ENCODE measurements around the gene LRIT3.
"Not testable (repeated sequence)": the region's sequence is repeated elsewhere in the genome, so short reads cannot be mapped to it uniquely, and the experiment has no call there.

LRIT3 gene

DNA sequence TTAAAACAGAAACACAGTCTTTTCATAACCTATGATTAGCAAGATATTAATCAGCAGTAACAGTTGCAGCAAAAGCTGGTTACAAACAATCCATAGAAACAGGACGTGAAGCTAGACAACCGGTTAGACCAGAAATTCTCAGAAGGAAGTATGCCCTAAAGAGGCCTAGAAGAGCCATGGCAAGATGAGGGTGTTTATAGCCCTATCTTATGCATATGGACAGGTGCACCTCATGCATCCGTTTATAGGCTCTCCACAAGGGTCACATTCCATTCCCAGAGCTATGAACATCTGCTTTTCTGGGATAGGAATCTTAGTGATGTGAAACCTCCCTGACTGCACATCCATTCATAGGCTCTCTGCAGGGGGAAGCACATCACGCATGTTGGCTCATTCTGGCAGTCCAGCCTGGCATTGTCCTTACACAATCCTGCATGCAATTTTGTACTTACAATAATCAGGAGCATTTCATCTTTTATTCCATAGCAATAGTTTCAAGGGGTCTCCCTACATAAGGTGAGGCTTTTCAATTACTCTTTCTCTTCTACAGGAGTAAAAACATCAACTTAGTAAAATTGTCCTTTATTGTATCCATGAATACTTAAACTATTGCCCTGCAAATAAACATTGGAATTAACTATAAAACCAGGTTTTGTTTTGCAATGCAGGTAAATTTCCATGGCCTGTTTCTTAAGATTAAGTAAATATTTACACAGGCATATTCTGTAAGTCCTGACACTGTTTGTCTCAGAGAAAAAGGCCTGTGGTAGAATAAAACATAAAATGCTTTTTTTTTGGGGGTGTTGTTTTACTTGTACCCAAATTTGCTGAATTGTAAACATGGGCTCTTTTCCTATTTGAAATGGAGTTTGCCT lies 11.8 kb downstream of the LRIT3 start:
- not testable (repeated sequence) for H3K36me3 ChIP-seq (ENCODE audit: insufficient read depth, low read length); H3K27ac ChIP-seq (ENCODE audit: low read depth, low read length); H3K4me1 ChIP-seq (ENCODE audit: insufficient read depth, low read length); H3K27me3 ChIP-seq (ENCODE audit: insufficient read depth, low read length); H3K4me3 ChIP-seq (ENCODE audit: low read length); H3K9me3 ChIP-seq (ENCODE audit: insufficient read depth, low read depth, low read length); H3K9ac ChIP-seq (ENCODE audit: low read depth, low read length)
- 79% methylated on average over 4 of the region's 4 CpGs for WGBS

DNA sequence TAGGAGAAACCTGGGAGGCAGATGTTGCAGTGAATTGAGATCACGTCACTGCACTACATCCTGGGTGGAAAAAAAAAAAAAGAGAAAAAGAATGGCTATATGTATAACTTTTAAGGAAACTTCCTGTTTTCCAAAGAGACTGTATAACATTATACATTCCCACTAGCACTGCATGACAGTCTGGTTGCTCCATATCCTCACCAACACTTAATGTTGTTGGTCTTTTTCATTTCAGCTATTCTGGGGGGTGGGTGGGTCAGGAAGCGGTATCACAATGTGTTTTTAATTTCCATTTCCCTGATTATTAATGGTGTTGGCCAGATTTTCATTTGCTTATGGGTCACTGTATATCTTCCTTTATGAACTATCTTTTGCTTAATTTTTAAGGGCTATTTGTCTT lies 13.4 kb downstream of the LRIT3 start:
- WGBS = 93% methylated on average over 1 of the region's 2 CpGs
- no peaks in the 10 kb centered on the region for H3K27me3 ChIP-seq (ENCODE audit: insufficient read depth, low read length)
- no peaks in the 10 kb centered on the region for H3K36me3 ChIP-seq (ENCODE audit: insufficient read depth, low read length)
- no peak overlapping the region for H3K4me3 ChIP-seq (ENCODE audit: low read length)
- H3K27ac ChIP-seq (ENCODE audit: low read depth, low read length) = no peak overlapping the region
- peaks cover 9% of the 10 kb centered on the region; the same call in 1 of the 2 replicates for H3K9me3 ChIP-seq (ENCODE audit: insufficient read depth, low read depth, low read length)
- H3K4me1 ChIP-seq (ENCODE audit: insufficient read depth, low read length) = no peaks in the 10 kb centered on the region
- H3K9ac ChIP-seq (ENCODE audit: low read depth, low read length) = no peak overlapping the region

DNA sequence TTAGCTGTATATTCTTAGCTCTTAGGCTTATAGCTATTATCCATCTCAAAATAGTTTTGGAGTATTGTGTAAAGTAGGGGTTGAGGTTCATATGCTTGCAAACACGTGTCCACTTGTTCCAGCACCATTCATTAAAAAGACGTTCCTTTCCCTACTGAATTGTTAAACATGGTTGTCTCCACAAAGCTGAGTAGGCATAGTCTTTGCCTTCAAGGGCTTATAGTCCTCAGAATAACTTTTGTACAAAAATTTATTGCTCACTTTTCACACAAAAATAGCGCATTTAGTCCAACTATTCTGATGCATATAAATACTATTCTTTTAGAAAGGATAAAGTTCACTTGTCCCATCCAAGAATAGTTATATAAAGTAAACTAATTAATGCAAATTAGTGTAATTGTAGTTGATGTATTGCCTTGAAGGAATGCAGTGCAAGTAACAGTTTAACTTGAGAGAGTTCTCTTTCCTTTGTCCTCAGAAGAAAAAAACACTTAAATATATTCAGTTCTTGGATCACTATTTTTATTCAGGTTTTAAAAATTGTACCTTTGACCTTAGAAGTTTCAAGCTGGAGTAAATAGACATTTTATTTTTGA lies 14.1 kb downstream of the LRIT3 start:
- peaks cover 9% of the 10 kb centered on the region; the same call in 1 of the 2 replicates for H3K9me3 ChIP-seq (ENCODE audit: insufficient read depth, low read depth, low read length)
- no peaks in the 10 kb centered on the region for H3K27me3 ChIP-seq (ENCODE audit: insufficient read depth, low read length)
- no peaks in the 10 kb centered on the region for H3K4me1 ChIP-seq (ENCODE audit: insufficient read depth, low read length)
- no peak overlapping the region for H3K4me3 ChIP-seq (ENCODE audit: low read length)
- no peak overlapping the region for H3K27ac ChIP-seq (ENCODE audit: low read depth, low read length)
- 92% methylated on average over 2 of the region's 3 CpGs for WGBS
- no peak overlapping the region for H3K9ac ChIP-seq (ENCODE audit: low read depth, low read length)
- H3K36me3 ChIP-seq (ENCODE audit: insufficient read depth, low read length) = no peaks in the 10 kb centered on the region

DNA sequence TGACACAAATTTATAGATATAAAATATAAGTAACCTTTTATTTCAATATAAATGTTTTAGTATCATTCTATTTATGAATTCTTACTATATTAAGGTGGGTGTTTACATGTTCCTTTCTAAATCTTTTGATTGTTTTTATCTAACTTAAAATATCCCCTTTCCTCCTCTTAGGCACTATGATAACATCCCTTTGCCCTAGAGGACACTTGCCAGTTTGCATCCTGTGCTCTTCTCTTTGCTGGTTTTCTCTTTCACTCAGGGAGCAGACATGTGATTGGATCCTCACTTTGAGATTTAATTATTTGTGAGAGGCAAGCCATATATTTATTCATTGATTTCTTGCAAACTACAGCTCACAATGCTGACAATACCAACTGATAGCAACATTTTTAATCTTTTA lies 16.2 kb downstream of the LRIT3 start:
- H3K27me3 ChIP-seq (ENCODE audit: insufficient read depth, low read length) = no peaks in the 10 kb centered on the region
- no peaks in the 10 kb centered on the region for H3K36me3 ChIP-seq (ENCODE audit: insufficient read depth, low read length)
- H3K4me1 ChIP-seq (ENCODE audit: insufficient read depth, low read length) = no peaks in the 10 kb centered on the region
- H3K4me3 ChIP-seq (ENCODE audit: low read length) = no peak overlapping the region
- no peak overlapping the region for H3K27ac ChIP-seq (ENCODE audit: low read depth, low read length)
- no peak overlapping the region for H3K9ac ChIP-seq (ENCODE audit: low read depth, low read length)
- H3K9me3 ChIP-seq (ENCODE audit: insufficient read depth, low read depth, low read length) = peaks cover 9% of the 10 kb centered on the region; the same call in 1 of the 2 replicates

DNA sequence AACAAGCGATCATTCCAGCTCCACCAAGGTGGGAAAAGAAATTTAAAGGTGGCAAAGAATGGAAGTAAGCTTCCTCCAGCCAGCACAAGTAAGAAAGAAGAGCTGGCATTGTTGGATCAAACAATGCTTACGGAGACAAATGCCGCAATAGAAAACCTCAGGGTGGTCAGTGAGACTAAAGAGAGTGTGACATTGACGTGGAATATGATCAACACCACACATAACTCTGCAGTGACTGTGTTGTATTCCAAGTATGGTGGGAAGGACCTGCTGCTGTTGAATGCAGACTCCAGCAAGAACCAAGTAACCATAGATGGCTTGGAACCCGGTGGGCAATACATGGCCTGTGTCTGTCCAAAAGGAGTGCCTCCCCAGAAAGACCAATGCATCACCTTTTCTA lies 22.2 kb downstream of the LRIT3 start:
- WGBS = 68% methylated on average over 5 of the region's 5 CpGs
- H3K9ac ChIP-seq (ENCODE audit: low read depth, low read length) = no peak overlapping the region
- no peak overlapping the region for H3K4me3 ChIP-seq (ENCODE audit: low read length)
- H3K4me1 ChIP-seq (ENCODE audit: insufficient read depth, low read length) = no peaks in the 10 kb centered on the region
- no peaks in the 10 kb centered on the region for H3K36me3 ChIP-seq (ENCODE audit: insufficient read depth, low read length)
- H3K27ac ChIP-seq (ENCODE audit: low read depth, low read length) = no peak overlapping the region
- H3K27me3 ChIP-seq (ENCODE audit: insufficient read depth, low read length) = no peaks in the 10 kb centered on the region
- H3K9me3 ChIP-seq (ENCODE audit: insufficient read depth, low read depth, low read length) = no peaks in the 10 kb centered on the region

DNA sequence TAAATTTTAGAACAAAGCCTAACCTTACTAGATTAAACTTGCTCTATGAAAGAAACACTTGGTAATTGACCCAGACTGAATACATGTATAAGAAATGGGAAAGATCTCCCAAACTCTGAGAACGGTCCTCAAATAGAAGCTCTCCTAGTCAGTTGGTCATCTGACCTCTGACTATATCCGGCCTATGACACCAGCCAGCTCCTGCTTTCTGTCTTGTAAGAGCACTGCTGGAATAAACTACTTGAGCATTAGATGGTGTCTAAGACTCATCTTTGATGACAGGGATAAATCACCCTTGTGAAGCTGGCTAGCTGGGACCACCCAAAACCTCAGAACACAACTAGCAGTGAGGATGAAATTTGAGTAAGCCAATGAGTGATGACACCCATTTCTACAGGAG lies 24.2 kb downstream of the LRIT3 start:
- H3K27ac ChIP-seq (ENCODE audit: low read depth, low read length) = no peak overlapping the region

DNA sequence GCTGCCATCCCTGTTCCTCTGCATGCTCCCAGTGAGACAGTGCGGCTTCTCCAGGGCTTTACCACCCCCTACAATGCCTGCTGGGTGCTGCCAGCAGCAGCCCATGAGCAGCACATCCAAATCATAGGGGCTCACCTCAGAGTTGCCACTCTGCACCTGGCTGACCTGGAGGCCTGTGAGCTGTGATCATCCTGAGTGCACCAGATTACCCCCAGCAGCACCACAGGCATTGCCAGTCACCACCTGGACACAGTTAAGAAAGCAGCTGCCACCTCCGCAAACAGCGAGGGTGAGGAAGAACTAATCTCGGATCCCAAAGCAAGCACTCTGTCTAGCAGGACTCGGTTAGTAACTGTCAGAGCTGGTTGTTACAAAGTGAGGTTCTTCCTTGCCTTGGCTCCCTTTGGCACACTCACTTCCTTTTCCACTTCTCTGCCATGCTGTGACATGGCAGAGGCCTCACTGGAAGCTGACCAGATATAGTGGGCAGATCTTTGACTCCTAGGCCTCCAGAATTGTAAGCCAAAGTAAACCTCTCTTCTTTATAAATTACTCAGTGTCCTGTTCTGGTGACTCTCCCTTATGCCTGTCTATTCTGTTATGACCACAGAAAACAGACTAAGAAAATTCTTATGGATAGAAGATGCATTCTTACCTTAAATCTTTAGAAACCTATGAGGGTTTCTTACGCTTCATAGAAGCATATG lies 25.2 kb downstream of the LRIT3 start:
- H3K27me3 ChIP-seq (ENCODE audit: insufficient read depth, low read length) = no peaks in the 10 kb centered on the region
- H3K9me3 ChIP-seq (ENCODE audit: insufficient read depth, low read depth, low read length) = no peaks in the 10 kb centered on the region
- H3K36me3 ChIP-seq (ENCODE audit: insufficient read depth, low read length) = no peaks in the 10 kb centered on the region
- 93% methylated on average over 6 of the region's 6 CpGs for WGBS
- H3K4me3 ChIP-seq (ENCODE audit: low read length) = no peak overlapping the region
- no peak overlapping the region for H3K27ac ChIP-seq (ENCODE audit: low read depth, low read length)
- no peaks in the 10 kb centered on the region for H3K4me1 ChIP-seq (ENCODE audit: insufficient read depth, low read length)
- H3K9ac ChIP-seq (ENCODE audit: low read depth, low read length) = no peak overlapping the region

More for the DNA sequence above, 24.2 kb downstream of the LRIT3 start:
- H3K4me3 ChIP-seq (ENCODE audit: low read length) = no peak overlapping the region
- no peaks in the 10 kb centered on the region for H3K27me3 ChIP-seq (ENCODE audit: insufficient read depth, low read length)
- no peaks in the 10 kb centered on the region for H3K9me3 ChIP-seq (ENCODE audit: insufficient read depth, low read depth, low read length)
- no peaks in the 10 kb centered on the region for H3K4me1 ChIP-seq (ENCODE audit: insufficient read depth, low read length)
- no peaks in the 10 kb centered on the region for H3K36me3 ChIP-seq (ENCODE audit: insufficient read depth, low read length)
- WGBS = 100% methylated on average over 2 of the region's 2 CpGs
- H3K9ac ChIP-seq (ENCODE audit: low read depth, low read length) = no peak overlapping the region

DNA sequence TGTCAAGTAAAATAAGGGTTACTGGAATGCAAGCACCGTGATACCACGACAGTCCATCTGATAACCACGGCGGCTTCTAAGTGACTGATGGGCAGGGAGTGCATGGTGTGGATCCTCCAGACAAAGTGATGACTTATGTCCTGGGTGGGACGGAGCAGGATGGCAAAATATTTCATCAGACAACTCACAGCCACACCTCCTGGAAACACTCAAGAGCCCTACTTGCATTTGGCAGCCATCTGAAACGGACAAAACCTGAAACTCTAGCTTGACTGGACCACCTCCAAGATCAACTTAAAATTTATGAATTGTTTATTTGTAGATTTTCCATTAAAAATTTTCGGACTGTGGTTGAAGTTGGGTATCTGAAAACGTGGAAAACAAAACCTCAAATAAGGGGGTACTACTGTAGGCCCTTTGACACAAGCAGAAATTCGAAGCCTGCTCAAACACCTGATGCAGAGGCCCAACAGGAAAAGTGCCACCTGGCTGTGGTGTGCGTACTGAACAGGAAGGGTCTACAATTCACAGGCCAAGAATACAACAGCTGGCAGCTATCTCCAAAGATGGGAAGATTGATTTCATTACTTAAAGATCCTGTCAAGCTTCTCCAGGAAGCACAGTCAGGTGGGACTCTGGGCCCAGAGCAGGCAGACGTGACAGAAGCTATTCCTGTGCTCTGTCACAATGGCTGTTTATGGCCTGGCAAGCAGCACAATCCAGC lies 26.0 kb downstream of the LRIT3 start:
- H3K27ac ChIP-seq (ENCODE audit: low read depth, low read length) = no peak overlapping the region
- no peaks in the 10 kb centered on the region for H3K36me3 ChIP-seq (ENCODE audit: insufficient read depth, low read length)
- no peak overlapping the region for H3K9ac ChIP-seq (ENCODE audit: low read depth, low read length)
- H3K4me1 ChIP-seq (ENCODE audit: insufficient read depth, low read length) = no peaks in the 10 kb centered on the region
- whole genome bisulfite sequencing = 79% methylated on average over 11 of the region's 11 CpGs
- H3K4me3 ChIP-seq (ENCODE audit: low read length) = no peak overlapping the region
- no peaks in the 10 kb centered on the region for H3K27me3 ChIP-seq (ENCODE audit: insufficient read depth, low read length)
- no peaks in the 10 kb centered on the region for H3K9me3 ChIP-seq (ENCODE audit: insufficient read depth, low read depth, low read length)

DNA sequence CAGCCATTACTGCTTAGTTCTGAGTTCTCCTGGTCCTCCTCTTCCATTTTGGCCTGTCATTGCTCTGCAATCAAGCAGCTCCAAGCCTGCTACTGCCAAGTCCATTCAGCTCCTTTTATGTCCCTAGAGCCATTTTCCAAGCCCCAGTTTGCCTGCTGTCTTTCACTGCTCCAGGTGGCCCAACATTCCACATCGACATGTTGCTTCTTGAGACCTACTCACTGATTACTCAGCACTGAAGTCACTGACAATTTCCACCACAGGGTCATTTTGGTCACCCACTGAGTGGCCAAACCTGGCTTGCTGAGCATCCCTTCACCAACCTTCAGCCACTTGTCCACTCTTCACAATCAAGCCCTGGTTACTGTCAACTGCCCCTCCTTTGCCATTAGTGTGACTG lies 27.2 kb downstream of the LRIT3 start:
- Histone ChIP-seq H3K9ac (ENCODE audit: low read depth, low read length) (no peak overlapping the region), H3K9me3 (ENCODE audit: insufficient read depth, low read depth, low read length) (no peaks in the 10 kb centered on the region), H3K4me3 (ENCODE audit: low read length) (no peak overlapping the region), H3K27ac (ENCODE audit: low read depth, low read length) (no peak overlapping the region), H3K4me1 (ENCODE audit: insufficient read depth, low read length) (no peaks in the 10 kb centered on the region), H3K36me3 (ENCODE audit: insufficient read depth, low read length) (no peaks in the 10 kb centered on the region), H3K27me3 (ENCODE audit: insufficient read depth, low read length) (no peaks in the 10 kb centered on the region)
- 92% methylated on average over 1 of the region's 1 CpG for WGBS

DNA sequence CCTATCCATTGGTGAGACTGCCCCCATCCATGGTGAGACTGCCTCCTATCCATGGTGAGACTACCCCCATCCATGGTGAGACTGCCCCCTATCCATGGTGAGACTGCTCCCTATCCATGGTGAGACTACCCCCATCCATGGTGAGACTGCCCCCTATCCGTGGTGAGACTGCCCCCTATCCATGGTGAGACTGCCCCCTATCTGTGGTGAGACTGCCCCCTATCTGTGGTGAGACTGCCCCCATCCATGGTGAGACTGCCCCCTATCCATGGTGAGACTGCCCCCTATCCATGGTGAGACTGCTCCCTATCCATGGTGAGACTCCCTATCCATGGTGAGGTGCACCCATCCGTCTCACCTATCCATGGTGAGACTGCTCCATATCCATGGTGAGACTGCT lies 27.6 kb downstream of the LRIT3 start:
- not testable (repeated sequence) for H3K9me3 ChIP-seq (ENCODE audit: insufficient read depth, low read depth, low read length); H3K27me3 ChIP-seq (ENCODE audit: insufficient read depth, low read length); H3K27ac ChIP-seq (ENCODE audit: low read depth, low read length); H3K4me3 ChIP-seq (ENCODE audit: low read length); H3K36me3 ChIP-seq (ENCODE audit: insufficient read depth, low read length); H3K4me1 ChIP-seq (ENCODE audit: insufficient read depth, low read length); H3K9ac ChIP-seq (ENCODE audit: low read depth, low read length)
- 96% methylated on average over 1 of the region's 2 CpGs for WGBS

Measured in HUES64 (cell line).